MM.1S (cell line): ENCODE measurements around the gene APOBEC2.

Experiments used
- CTCF ChIP-seq: fragments of 300-600 bp; sonication (generic); IDR thresholded peaks from 2 replicates; pipeline ENCODE4 v1.5.1; 2016; ENCODE audit warnings: antibody characterized with exemption, low read length, mixed read lengths
- EZH2 ChIP-seq: fragments of 300-600 bp; sonication (generic); optimal IDR thresholded peaks from 2 replicates; pipeline ENCODE3; 2017; ENCODE audit warnings: low read depth, mild to moderate bottlenecking, antibody characterized with exemption, low read length, mixed read lengths
- EZH2phosphoT487 ChIP-seq: fragments of 300-600 bp; sonication (generic); IDR thresholded peaks from 2 replicates; pipeline ENCODE4 v1.6.1; 2018; ENCODE audit warnings: antibody characterized with exemption, low read length

- TF ChIP-seq CTCF (no peak), EZH2 (no peak), EZH2phosphoT487 (no peak)
These were observed 11.8 kb downstream of the APOBEC2 start for GRCh38 chr6:41064841-41065240.
